SK-N-SH treated with all-trans-retinoic acid at 6 μM for 48 hours (cell line): ENCODE measurements around the gene UBTD1.
"Not testable (repeated sequence)": the region's sequence is repeated elsewhere in the genome, so short reads cannot be mapped to it uniquely, and the experiment has no call there.

Experiments used
- GLIS3 ChIP-seq: fragments of 250-450 bp; sonication (Bioruptor Pico); IDR thresholded peaks from 2 replicates; pipeline ENCODE4 v1.5.0; 2020; ENCODE audit warnings: mild to moderate bottlenecking, moderate library complexity
- ZFP30 ChIP-seq: fragments of 450-650 bp; formaldehyde crosslinking; IDR thresholded peaks from 2 replicates; pipeline ENCODE4 v1.5.0; 2022; ENCODE audit warnings: mild to moderate bottlenecking, moderate library complexity

- not testable (repeated sequence) for TF ChIP-seq ZFP30, GLIS3 (CRISPR knock-in tag)
Observed at GRCh38 chr10:97468781-97469180, 29.9 kb upstream of the UBTD1 start.
